ENCODE data around the gene ESPN. TPM values are rescaled to one million over a fixed set of nuclear protein-coding genes. Genes with fewer than 3 reads are reported as not detected.
"Not testable (repeated sequence)": the region's sequence is repeated elsewhere in the genome, so short reads cannot be mapped to it uniquely, and the experiment has no call there.

Gene ESPN
- 0.24 TPM for total RNA-seq
- long read RNA-seq, result 0 reads

DNA sequence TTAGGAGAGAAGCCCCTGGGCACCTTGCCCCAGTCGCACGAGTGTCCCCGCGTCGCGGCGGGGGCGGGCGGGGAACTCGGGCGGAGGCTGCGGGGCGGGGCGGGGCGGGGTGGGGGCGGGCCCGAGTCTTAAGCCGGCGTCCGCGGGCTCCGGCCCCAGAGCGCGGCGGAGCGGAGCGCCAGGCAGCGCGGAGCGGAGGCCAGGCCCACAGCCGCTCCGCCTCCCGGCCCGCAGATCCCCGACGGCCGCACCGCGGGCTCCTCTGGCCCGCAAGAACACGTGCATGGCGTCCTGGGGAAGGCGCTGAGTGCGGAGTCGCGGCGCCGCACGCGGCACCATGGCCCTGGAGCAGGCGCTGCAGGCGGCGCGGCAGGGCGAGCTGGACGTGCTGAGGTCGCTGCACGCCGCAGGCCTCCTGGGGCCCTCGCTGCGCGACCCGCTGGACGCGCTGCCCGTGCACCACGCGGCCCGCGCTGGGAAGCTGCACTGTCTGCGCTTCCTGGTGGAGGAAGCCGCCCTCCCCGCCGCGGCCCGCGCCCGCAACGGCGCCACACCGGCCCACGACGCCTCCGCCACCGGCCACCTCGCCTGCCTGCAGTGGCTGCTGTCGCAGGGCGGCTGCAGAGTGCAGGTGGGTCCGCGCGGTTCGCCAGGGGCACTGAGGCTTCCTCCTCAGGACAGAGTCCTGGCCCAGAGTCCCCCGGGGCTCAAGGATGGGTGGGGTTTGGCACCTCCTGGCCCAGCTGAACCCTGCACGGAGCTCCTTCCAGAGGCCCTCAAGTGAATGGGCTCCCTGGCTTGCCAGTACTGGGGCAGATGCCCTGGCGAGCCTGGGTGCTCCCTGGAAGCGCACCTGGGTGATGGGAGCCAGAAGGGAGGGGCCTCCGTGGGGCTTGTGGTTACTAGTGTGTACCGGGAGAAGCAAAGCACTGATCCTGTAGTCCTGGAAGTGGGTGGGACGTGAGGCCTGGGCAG is at the start of gene ESPN:
Gene ESPN, plus strand, starts transcription at position 158 of the 975 bp plus-strand sequence. Its CDS starts 180 bp downstream, at position 338.
- intact Hi-C loops (cut with DNase I), result no loop called here
- DNase-seq (ENCODE audit: missing footprints), result no peak
- ATAC-seq, result no peak

GRCh38 chr1:6378096-6378746 is 46.4 kb upstream of the ESPN start:
- ATAC-seq (no peak), DNase-seq (ENCODE audit: missing footprints) (no peak)
- intact Hi-C loops (cut with DNase I), result no loop called here

DNA sequence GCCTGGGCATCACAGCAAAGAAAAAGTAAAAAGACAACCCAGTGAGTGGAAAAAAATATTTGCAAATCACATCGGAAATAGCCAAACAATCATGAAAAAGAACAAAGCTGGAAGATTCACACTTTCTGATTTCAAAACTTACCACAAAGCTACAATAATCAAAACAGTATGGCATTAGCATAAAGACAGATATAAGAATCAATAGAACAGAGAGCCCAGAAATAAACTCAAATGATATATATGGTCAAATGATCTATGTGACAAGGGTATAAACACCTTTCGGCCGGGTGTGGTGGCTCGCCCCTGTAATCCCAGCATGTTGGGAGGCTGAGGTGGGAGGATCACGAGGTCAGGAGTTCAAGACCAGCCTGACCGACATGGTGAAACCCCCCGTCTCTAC is 44.5 kb upstream of the ESPN start:
- intact Hi-C loops (cut with DNase I), result no loop called here
- ATAC-seq (no peak), DNase-seq (ENCODE audit: missing footprints) (no peak)

- no peak for ATAC-seq
These were observed 40.4 kb upstream of the ESPN start for GRCh38 chr1:6384135-6384534.

DNA sequence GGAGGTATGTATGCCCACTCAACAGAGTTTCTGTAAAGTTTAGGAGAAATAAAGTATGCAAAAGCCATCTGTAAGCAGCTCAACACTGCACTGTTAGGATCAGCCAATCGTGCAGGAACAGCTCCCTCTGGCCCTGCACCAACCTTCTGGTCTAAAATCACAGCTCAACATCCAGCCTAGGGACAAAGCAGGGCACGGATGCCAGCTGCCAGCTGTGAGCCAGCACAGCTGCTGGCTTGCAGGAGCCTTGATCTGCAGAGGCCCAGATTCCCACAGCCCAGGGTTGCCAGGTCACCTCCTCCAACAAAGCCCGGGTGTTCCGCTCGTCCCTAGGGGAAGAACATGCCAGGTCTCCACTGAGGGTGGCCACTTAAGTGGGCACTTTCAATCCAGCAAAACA is 39.6 kb upstream of the ESPN start:
- no peak for DNase-seq (ENCODE audit: missing footprints)
- intact Hi-C loops (cut with DNase I), result no loop called here
- ATAC-seq, result peak; percentile 83

More at GRCh38 chr1:6384135-6384534, 40.4 kb upstream of the ESPN start:
- no peak for DNase-seq (ENCODE audit: missing footprints)
- intact Hi-C loops (cut with DNase I), result no loop called here

DNA sequence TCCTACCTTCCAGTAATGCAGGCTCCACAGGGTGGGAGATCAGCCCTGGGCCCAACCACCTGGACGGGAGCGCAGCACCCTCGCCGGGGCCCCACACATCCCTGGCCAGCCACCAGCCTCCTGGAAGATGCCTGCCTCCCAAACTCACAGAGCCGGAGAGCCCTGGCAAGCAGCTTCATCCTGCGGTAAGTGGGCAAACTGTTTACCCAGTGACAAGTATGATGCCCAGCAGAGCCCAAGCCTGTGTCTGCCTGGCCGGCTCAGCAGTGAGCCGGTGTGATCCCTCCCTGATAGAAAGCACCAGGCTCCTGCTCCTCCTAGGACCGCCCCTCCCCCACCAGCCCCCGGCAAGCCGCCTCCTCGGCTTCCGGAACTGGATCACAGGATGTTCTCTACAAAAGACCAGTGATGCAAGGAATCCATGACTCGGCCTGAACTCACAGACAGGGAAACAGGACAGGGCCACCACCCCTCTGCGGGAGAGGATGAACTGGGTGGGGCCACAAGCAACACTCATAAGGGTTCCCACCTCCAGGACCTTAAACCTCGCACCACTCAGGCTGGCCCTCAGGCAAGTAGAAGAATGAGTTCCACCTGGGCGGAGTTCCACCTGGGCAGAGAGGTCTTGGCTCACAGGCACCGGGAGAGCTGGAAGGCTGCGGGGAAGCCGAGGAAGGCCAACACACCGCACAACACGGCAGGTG is 38.9 kb upstream of the ESPN start:
- peak; percentile 17 for ATAC-seq
- intact Hi-C loops (cut with DNase I), result no loop called here
- DNase-seq (ENCODE audit: missing footprints), result no peak

- intact Hi-C loops (cut with DNase I), result no loop called here
- DNase-seq (ENCODE audit: missing footprints) (no peak), ATAC-seq (no peak)
These were observed 38.1 kb upstream of the ESPN start for GRCh38 chr1:6386371-6386949.

- DNase-seq (ENCODE audit: missing footprints), result no peak
- intact Hi-C loops (cut with DNase I), result loop anchor here (5.0 kb wide), 1 partner anchor 38 kb away; no protein-coding TSS in a partner anchor
- no peak for ATAC-seq
These were observed 34.6 kb upstream of the ESPN start for GRCh38 chr1:6389971-6390370.

GRCh38 chr1:6391951-6392808 is 32.4 kb upstream of the ESPN start:
- no peak for DNase-seq (ENCODE audit: missing footprints)
- ATAC-seq, result no peak
- intact Hi-C loops (cut with DNase I), result loop anchor here (5.0 kb wide), 1 partner anchor 40 kb away; no protein-coding TSS in a partner anchor

DNA sequence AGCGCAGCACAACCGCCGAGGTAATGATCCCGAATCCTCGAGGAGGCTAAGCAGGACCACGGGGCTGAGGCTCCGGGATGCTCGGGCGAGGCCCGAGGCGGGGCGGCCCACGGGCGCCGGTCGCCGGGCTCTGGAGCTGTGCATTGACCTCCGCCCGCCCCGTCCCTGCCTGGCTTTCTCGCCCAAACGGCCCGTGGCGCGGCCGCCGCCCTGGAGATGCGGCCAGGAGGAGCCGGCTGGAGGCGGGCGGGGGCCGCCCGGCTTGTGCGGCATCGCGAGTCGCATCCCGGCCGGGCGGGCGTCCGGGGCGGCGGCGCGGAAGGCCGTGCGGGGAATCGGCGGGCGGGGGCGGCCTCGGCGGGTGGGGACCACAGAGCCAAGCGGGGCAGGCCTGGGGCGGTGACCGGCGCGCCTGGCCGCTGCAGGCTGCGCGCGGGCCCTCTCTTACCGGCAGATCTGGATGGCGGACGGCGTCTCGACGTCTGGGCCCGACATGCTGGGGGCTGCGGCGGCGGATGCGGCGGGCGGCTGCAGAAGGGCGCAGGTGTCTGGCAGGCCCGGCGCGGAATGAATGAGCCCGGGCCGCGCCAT is 31.7 kb upstream of the ESPN start:
- ATAC-seq (peak; percentile 0), DNase-seq (ENCODE audit: missing footprints) (no peak)
- intact Hi-C loops (cut with DNase I), result loop anchor here (5.0 kb wide), 1 partner anchor 41 kb away; no protein-coding TSS in a partner anchor

- ATAC-seq, result peak; percentile 98
- intact Hi-C loops (cut with DNase I), result loop anchor here (5.0 kb wide), 1 partner anchor 41 kb away; no protein-coding TSS in a partner anchor
- DNase-seq (ENCODE audit: missing footprints), result peak; percentile 94
These were observed 31.0 kb upstream of the ESPN start, which contains the start of gene ACOT7 for GRCh38 chr1:6393400-6394187. ACOT7 (minus strand) TSS chr1:6393767; CDS start chr1:6393399, 368 bp downstream.

DNA sequence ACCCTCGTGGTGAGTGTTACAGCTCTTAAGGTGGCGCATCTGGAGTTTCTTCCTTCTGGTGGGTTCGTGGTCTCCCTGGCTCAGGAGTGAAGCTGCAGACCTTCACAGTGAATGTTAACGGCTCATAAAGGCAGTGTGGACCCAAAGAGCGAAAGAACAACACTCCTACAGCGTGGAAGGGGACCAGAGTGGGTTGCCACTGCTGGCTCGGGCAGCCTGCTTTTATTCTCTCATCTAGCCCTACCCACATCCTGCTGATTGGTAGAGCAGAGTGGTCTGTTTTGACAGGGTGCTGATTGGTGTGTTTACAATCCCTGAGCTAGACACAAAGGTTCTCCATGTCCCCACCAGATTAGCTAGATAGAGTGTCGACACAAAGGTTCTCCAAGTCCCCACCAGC is 29.4 kb upstream of the ESPN start:
- ATAC-seq; intact Hi-C loops (cut with DNase I); DNase-seq (ENCODE audit: missing footprints): not testable (repeated sequence)

GRCh38 chr1:6395781-6396244 is 28.8 kb upstream of the ESPN start:
- ATAC-seq; DNase-seq (ENCODE audit: missing footprints); intact Hi-C loops (cut with DNase I): not testable (repeated sequence)

DNA sequence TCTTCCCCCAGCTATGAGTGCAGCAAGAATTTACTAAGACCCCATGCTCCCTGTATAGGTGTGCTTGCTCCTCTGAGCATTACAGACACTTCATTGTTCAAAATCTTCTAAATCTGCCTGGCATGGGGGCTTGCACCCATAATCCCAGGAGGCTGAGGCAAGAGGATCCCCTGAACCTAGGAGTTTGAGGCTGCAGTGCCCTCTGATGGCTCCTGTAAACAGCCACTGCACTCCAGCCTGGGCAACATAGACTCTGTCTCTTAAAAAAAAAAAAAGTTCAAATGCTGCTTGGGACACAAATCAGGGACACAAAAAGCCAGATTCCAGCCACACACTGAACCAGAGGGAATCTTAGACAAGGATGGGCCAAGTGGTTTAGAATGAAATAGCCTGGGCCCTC is 27.6 kb upstream of the ESPN start:
- DNase-seq (ENCODE audit: missing footprints), result peak; percentile 25
- intact Hi-C loops (cut with DNase I), result no loop called here

GRCh38 chr1:6397844-6398441 is 26.6 kb upstream of the ESPN start:
- DNase-seq (ENCODE audit: missing footprints) (peak; percentile 8), ATAC-seq (no peak)
- intact Hi-C loops (cut with DNase I), result no loop called here

More for the DNA sequence above, 27.6 kb upstream of the ESPN start:
- ATAC-seq, result no peak

DNA sequence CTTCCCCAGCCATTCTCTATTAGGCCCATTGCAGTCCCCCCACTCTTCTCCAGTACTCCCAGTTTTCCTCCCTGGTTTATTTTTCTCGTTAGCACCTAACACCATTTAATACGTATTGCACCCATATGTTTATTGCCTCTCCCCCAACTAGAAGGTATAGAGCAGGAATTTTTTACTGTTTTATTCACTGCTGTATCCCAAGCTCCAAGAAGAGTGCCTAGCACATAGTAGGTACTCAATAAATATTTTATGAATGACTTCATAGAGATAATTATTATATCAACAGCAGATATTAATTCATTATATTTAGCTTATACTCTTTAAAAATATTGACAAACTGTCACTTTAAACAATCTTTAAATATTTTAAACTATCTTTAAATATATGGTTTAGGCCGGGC is 25.3 kb upstream of the ESPN start:
- intact Hi-C loops (cut with DNase I), result no loop called here

More for the DNA sequence above, 25.3 kb upstream of the ESPN start:
- peak; percentile 5 for DNase-seq (ENCODE audit: missing footprints)
- ATAC-seq, result no peak
